ENCODE data around the gene PITRM1. TPM values are rescaled to one million over a fixed set of nuclear protein-coding genes. Genes with fewer than 3 reads are reported as not detected.
A peak's percentile ranks its signal among the peaks of the same experiment; 100 is the strongest.

The PITRM1 gene
- total and polyA plus RNA-seq, 7 experiments from 2014 or later: 35.1 to 90.8 (median 71.8) TPM

GRCh38 chr10:3141351-3142005 lies 31.1 kb downstream of the PITRM1 start:
- Histone ChIP-seq H3K4me3 (ENCODE audit: low read length) (no peak overlapping the region), H3K27ac (ENCODE audit: low read depth, low read length) (no peak overlapping the region), H3K36me3 (ENCODE audit: control insufficient read depth in 2 of 3, insufficient read depth in 3 of 3, low read length in 3 of 3) (peaks cover 16 to 99% (median 29%) of the 10 kb centered on the region in 3 experiments), H3K9me3 (ENCODE audit: control insufficient read depth in 2 of 3, low read length in 3 of 3) (no peaks in the 10 kb centered on the region), H3K27me3 (ENCODE audit: control insufficient read depth in 2 of 2, insufficient read depth in 2 of 2, low read length in 2 of 2) (no peaks in the 10 kb centered on the region), H3K4me1 (ENCODE audit: control insufficient read depth in 2 of 2, insufficient read depth in 2 of 2, low read length in 2 of 2) (no peaks in the 10 kb centered on the region)
- intact Hi-C loops (cut with micrococcal nuclease): no loop called here
- no peak for DNase-seq
- CTCF ChIA-PET: no interaction called here
- Mint-ChIP-seq H3K36me3 (peaks cover 18 to 83% (median 41%) of the 10 kb centered on the region in 5 donors), H3K4me3 (peak overlapping the region in 1 of 10 donors; percentile 43), H3K9me3 (no peaks in the 10 kb centered on the region), H3K27ac (peak overlapping the region in 2 of 9 donors; percentile 25 to 44), H3K4me1 (no peaks in the 10 kb centered on the region), H3K27me3 (no peaks in the 10 kb centered on the region)
- no peak for ATAC-seq
- POLR2A ChIA-PET: no interaction called here

GRCh38 chr10:3140280-3140679 lies 32.3 kb downstream of the PITRM1 start:
- H3K27ac ChIP-seq (ENCODE audit: low read depth, low read length): no peak overlapping the region
- no peak overlapping the region for H3K4me3 ChIP-seq (ENCODE audit: low read length)
- H3K4me1 ChIP-seq (ENCODE audit: control insufficient read depth in 2 of 2, insufficient read depth in 2 of 2, low read length in 2 of 2): no peaks in the 10 kb centered on the region
- intact Hi-C loops (cut with micrococcal nuclease): no loop called here
- Mint-ChIP-seq H3K27ac (no peak overlapping the region), H3K4me1 (no peaks in the 10 kb centered on the region), H3K36me3 (peaks cover 18 to 76% (median 36%) of the 10 kb centered on the region in 5 donors), H3K27me3 (no peaks in the 10 kb centered on the region), H3K9me3 (no peaks in the 10 kb centered on the region), H3K4me3 (no peak overlapping the region)
- ATAC-seq (no peak), DNase-seq (no peak)
- H3K36me3 ChIP-seq (ENCODE audit: control insufficient read depth in 2 of 3, insufficient read depth in 3 of 3, low read length in 3 of 3): peaks cover 15 to 99% (median 27%) of the 10 kb centered on the region in 3 experiments
- no peaks in the 10 kb centered on the region for H3K9me3 ChIP-seq (ENCODE audit: control insufficient read depth in 2 of 3, low read length in 3 of 3)
- POLR2A ChIA-PET: no interaction called here
- H3K27me3 ChIP-seq (ENCODE audit: control insufficient read depth in 2 of 2, insufficient read depth in 2 of 2, low read length in 2 of 2): no peaks in the 10 kb centered on the region
- CTCF ChIA-PET: no interaction called here

- H3K4me1 Mint-ChIP-seq: no peaks in the 10 kb centered on the region
- DNase-seq (no peak), ATAC-seq (no peak)
- no peak overlapping the region for H3K4me3 Mint-ChIP-seq
- no peaks in the 10 kb centered on the region for H3K27me3 Mint-ChIP-seq
- Histone ChIP-seq H3K9me3 (ENCODE audit: control insufficient read depth in 2 of 3, low read length in 3 of 3) (no peaks in the 10 kb centered on the region), H3K27ac (ENCODE audit: low read depth, low read length) (no peak overlapping the region), H3K27me3 (ENCODE audit: control insufficient read depth in 2 of 2, insufficient read depth in 2 of 2, low read length in 2 of 2) (no peaks in the 10 kb centered on the region), H3K4me3 (ENCODE audit: low read length) (no peak overlapping the region), H3K36me3 (ENCODE audit: control insufficient read depth in 2 of 3, insufficient read depth in 3 of 3, low read length in 3 of 3) (peaks cover 15 to 100% (median 22%) of the 10 kb centered on the region in 3 experiments), H3K4me1 (ENCODE audit: control insufficient read depth in 2 of 2, insufficient read depth in 2 of 2, low read length in 2 of 2) (no peaks in the 10 kb centered on the region)
- H3K9me3 Mint-ChIP-seq: no peaks in the 10 kb centered on the region
- ChIA-PET POLR2A (no interaction called here), CTCF (no interaction called here)
- intact Hi-C loops (cut with micrococcal nuclease): no loop called here
- peak overlapping the region in 1 of 9 donors; percentile 4 for H3K27ac Mint-ChIP-seq
- peaks cover 18 to 79% (median 45%) of the 10 kb centered on the region in 5 donors for H3K36me3 Mint-ChIP-seq
Measured at GRCh38 chr10:3139216-3139910, 33.2 kb downstream of the PITRM1 start.

GRCh38 chr10:3137958-3138726 lies 34.4 kb downstream of the PITRM1 start:
- ATAC-seq: no peak
- Histone ChIP-seq H3K27ac (ENCODE audit: low read depth, low read length) (no peak overlapping the region), H3K27me3 (ENCODE audit: control insufficient read depth in 2 of 2, insufficient read depth in 2 of 2, low read length in 2 of 2) (no peaks in the 10 kb centered on the region), H3K9me3 (ENCODE audit: control insufficient read depth in 2 of 3, low read length in 3 of 3) (no peaks in the 10 kb centered on the region), H3K4me3 (ENCODE audit: low read length) (no peak overlapping the region), H3K36me3 (ENCODE audit: control insufficient read depth in 2 of 3, insufficient read depth in 3 of 3, low read length in 3 of 3) (peaks cover 15 to 99% (median 22%) of the 10 kb centered on the region in 3 experiments), H3K4me1 (ENCODE audit: control insufficient read depth in 2 of 2, insufficient read depth in 2 of 2, low read length in 2 of 2) (no peaks in the 10 kb centered on the region)
- Mint-ChIP-seq H3K36me3 (peaks cover 18 to 75% (median 42%) of the 10 kb centered on the region in 5 donors), H3K27ac (no peak overlapping the region), H3K4me1 (no peaks in the 10 kb centered on the region), H3K27me3 (no peaks in the 10 kb centered on the region), H3K9me3 (no peaks in the 10 kb centered on the region), H3K4me3 (no peak overlapping the region)
- intact Hi-C loops (cut with micrococcal nuclease): no loop called here
- ChIA-PET POLR2A (no interaction called here), CTCF (no interaction called here)
- no peak for DNase-seq

GRCh38 chr10:3136763-3137611 lies 35.6 kb downstream of the PITRM1 start:
- no peaks in the 10 kb centered on the region for H3K4me1 ChIP-seq (ENCODE audit: control insufficient read depth in 2 of 2, insufficient read depth in 2 of 2, low read length in 2 of 2)
- H3K27ac Mint-ChIP-seq: no peak overlapping the region
- peaks cover 10 to 99% (median 17%) of the 10 kb centered on the region in 3 experiments for H3K36me3 ChIP-seq (ENCODE audit: control insufficient read depth in 2 of 3, insufficient read depth in 3 of 3, low read length in 3 of 3)
- H3K27ac ChIP-seq (ENCODE audit: low read depth, low read length): no peak overlapping the region
- POLR2A ChIA-PET: no interaction called here
- H3K27me3 ChIP-seq (ENCODE audit: control insufficient read depth in 2 of 2, insufficient read depth in 2 of 2, low read length in 2 of 2): no peaks in the 10 kb centered on the region
- CTCF ChIA-PET: no interaction called here
- intact Hi-C loops (cut with micrococcal nuclease): no loop called here
- DNase-seq (no peak), ATAC-seq (no peak)
- no peak overlapping the region for H3K4me3 Mint-ChIP-seq
- no peaks in the 10 kb centered on the region for H3K27me3 Mint-ChIP-seq
- no peaks in the 10 kb centered on the region for H3K9me3 Mint-ChIP-seq
- H3K36me3 Mint-ChIP-seq: peaks cover 14 to 77% (median 38%) of the 10 kb centered on the region in 5 donors
- no peaks in the 10 kb centered on the region for H3K9me3 ChIP-seq (ENCODE audit: control insufficient read depth in 2 of 3, low read length in 3 of 3)
- no peak overlapping the region for H3K4me3 ChIP-seq (ENCODE audit: low read length)
- H3K4me1 Mint-ChIP-seq: no peaks in the 10 kb centered on the region

- ChIA-PET POLR2A (no interaction called here), CTCF (no interaction called here)
- no peaks in the 10 kb centered on the region for H3K4me1 ChIP-seq (ENCODE audit: control insufficient read depth in 2 of 2, insufficient read depth in 2 of 2, low read length in 2 of 2)
- Mint-ChIP-seq H3K27ac (no peak overlapping the region), H3K4me3 (no peak overlapping the region), H3K9me3 (no peaks in the 10 kb centered on the region), H3K36me3 (peaks cover 14 to 77% (median 35%) of the 10 kb centered on the region in 5 donors), H3K4me1 (no peaks in the 10 kb centered on the region), H3K27me3 (no peaks in the 10 kb centered on the region)
- ATAC-seq: no peak
- no peaks in the 10 kb centered on the region for H3K9me3 ChIP-seq (ENCODE audit: control insufficient read depth in 2 of 3, low read length in 3 of 3)
- H3K36me3 ChIP-seq (ENCODE audit: control insufficient read depth in 2 of 3, insufficient read depth in 3 of 3, low read length in 3 of 3): peaks cover 10 to 98% (median 17%) of the 10 kb centered on the region in 3 experiments
- H3K4me3 ChIP-seq (ENCODE audit: low read length): no peak overlapping the region
- intact Hi-C loops (cut with micrococcal nuclease): no loop called here
- H3K27ac ChIP-seq (ENCODE audit: low read depth, low read length): no peak overlapping the region
- DNase-seq: no peak
- H3K27me3 ChIP-seq (ENCODE audit: control insufficient read depth in 2 of 2, insufficient read depth in 2 of 2, low read length in 2 of 2): no peaks in the 10 kb centered on the region
Measured at GRCh38 chr10:3136336-3136735, 36.2 kb downstream of the PITRM1 start.
